GM18505 (cell line): ENCODE measurements around the gene COLEC12.

Experiments used
- ATAC-seq: cut with Tn5 transposase; IDR thresholded peaks from one replicate; pipeline ENCODE4 v1.9.1; 2021; ENCODE audit not compliant: unreplicated experiment
- POLR2A ChIP-seq: IDR thresholded peaks from 4 replicates; pipeline ENCODE4 v1.6.1; 2011; ENCODE audit warnings: borderline replicate concordance; ENCODE audit not compliant: insufficient read depth, insufficient read length; ENCODE audit errors: extremely low read depth

Gene COLEC12

DNA sequence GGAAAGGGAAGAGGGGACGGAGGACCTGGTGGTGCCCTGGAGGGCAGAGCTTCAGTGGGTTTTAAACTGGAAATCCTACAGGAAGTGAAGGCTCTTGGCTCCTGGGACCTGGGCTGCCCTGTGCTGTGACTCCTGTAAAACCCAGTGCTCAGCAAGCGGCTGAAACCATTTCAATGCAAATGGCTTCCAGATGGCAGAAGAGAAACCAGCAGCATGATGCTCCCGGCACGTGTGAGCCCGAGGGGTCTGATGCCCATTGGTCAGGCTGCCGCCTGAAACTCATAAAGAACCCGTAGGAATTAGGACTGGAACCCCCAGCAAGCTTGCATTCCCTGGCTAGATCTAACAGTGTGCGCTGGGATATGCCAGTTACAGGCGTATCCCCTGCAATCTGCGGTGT, 123.4 kb downstream of the COLEC12 start:
- no peak for TF ChIP-seq POLR2A
- no peak for ATAC-seq

DNA sequence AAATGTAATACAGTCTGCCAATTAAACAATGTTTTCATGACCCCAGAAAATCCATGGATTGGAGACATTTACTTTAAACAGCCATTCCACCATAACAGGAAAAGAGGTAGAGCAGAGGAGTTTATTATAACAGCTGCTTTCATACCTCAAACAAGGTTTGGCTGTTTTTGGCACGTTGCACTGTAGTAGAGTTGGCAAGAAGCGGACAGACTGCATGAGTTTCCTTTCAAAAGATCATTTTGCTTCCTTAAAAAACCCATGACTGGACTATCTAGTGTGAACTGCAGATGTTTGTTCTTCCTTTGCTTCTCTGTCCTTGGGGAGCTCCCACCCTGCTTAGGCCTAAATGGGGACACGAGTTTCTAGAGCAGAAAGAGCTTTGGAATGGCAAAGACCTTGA, 124.2 kb downstream of the COLEC12 start:
- TF ChIP-seq POLR2A, result no peak
- ATAC-seq, result no peak

DNA sequence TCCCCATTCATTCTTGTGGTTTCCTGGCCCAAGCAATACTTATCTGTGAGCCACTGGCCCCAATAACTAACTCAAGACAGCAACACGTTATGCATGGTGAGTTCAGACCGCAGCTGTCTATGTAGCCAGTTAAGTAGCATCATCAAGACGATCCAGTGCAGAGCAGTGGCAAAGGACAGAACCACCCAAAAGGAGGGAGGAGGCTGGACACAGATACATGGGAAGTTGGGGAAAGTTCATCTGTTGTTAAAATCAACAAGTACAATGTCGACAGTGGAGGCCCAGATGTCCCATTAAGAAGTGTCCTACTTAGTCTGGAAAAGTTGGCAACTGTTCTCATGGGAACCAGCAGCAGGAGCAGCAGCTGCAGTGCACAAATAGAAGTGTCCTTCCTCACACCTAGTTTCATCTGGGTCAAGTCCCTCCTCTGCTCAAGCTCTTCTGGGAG, 125.8 kb downstream of the COLEC12 start:
- peak; percentile 92 for ATAC-seq
- no peak for TF ChIP-seq POLR2A

DNA sequence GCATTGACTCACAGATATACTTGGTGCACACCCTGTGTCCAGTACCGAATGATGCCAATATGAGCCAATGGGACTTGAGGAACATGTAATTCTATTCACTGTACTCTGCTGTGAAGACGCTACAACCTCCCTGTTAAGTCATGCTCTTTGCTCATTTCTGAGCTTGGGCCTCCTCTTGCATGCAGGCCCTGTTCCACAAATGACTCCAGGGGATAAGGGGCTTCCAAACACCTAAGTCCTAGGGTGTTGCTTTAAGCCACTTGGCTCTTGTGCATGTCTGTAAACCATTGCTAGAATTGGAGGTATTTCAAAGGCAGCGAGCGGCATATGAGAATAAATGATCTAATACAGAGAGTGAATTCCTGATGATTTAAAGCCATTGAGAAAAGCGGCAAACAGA, 126.7 kb downstream of the COLEC12 start:
- no peak for TF ChIP-seq POLR2A
- no peak for ATAC-seq

DNA sequence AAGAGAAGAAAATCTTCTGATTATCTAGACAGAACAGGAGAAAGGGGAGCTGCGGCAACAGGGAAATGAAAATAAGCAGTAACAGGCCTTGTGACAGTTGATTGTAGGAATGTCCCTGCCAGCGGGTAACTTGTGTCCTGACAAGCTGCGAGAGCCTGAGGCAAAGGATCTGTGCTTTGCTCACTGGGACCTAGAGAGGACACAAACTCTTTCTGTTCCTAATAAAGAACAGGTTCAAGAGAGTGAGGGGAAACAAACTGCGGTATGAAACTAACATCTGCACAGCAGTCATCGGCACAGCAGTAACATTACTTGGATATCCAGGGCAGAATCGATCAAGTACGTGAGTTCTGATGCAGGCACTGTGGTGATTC, 128.9 kb downstream of the COLEC12 start:
- no peak for ATAC-seq
- TF ChIP-seq POLR2A, result no peak

DNA sequence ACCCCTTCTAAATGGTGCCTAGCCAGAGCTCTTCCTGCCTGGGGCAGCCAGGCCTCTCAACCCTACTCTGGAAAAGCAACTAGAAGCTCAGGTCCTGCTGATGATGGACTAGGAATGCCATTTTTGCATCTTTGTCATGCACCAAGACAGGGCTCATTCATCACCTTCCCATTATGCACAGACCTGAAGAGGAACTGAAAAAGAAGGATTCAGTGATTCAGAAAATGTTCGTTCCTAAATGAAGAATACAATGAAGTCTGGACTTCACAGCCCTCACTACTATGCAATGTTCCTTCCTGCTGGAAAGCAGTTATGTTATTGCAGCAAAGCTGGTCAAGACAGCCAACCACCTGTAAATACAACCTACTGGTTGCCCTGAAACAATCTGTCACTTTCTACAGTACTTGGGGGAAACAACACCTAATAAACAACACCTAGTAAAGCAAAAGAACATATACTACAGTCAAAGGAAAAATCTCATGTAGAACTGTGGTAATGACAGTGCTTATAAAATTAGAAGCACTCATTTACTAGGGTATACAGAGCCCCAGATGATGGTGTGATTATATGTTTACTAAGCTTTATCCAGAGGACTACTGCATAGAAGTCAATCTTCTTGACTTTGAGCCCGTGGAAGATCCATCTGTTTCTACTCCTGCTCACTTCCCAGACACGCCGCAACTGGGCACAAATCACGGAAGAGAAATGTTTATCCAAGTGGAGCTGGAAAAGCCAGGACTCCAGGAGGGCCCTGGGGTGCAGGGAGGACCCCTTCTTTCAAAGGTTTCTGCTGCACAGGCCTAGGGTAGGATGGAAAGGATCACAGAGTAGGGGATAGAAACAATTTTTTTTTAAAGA, 129.5 kb downstream of the COLEC12 start:
- ATAC-seq, result no peak

DNA sequence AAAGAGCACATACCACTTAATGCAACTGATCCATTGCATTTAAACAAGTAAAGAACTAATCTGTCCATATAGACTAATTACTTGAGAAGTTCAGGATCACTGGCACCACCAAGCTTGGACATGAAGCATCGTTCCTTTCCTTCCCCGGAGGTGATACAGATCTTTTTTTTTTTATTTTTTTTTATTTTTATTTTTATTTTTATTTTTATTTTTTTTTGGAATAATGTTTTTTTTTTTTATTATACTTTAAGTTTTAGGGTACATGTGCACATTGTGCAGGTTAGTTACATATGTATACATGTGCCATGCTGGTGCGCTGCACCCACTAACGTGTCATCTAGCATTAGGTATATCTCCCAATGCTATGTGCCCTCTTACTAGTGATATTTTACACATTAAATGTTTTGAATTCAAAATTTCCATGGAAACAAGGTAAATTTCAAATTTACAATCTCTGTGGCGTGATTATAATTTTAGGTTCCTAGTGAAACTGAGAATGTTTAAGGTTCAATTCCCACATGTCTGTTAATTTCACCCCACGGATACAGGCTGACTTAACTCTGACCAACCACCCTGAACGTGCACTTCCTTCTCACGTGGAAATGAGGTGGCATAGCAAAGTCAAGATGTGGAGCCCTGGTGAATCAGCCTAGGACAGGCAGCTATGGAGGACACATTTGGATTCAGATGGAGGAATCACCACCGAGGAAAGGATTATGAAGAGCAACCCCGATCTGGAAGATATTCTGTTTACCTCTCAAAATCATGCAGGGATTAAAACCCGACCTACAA, 131.1 kb downstream of the COLEC12 start:
- no peak for ATAC-seq
- TF ChIP-seq POLR2A, result no peak

More for the DNA sequence above, 129.5 kb downstream of the COLEC12 start:
- TF ChIP-seq POLR2A, result no peak

DNA sequence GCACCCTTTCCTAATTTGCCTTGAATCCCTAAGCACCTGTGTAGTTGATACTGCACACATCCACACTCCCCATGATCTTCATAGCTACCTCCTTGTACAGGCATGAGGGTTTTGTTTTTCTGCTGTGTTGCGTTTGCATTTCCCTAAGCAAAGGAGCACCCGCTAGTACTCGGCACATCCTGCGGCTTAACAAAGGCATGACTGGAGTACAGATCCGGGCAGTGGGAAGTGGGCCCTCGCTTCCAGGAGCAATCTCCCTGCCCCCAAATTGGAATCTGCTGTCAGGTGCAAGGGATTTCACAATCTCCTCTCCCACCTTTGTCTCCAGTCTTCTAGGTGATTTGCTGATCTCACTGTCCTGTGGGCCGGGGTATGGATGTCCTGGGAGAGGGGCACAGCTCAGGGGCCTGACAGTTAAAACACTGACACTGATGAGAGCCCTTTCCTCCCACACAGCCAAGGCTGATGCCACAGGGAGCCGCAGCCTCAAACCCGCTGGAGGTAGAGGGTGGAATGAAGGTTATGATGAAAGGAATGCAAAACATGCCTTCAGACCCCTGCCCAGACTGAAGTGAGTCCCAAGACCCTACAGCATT, 133.9 kb downstream of the COLEC12 start:
- no peak for TF ChIP-seq POLR2A
- no peak for ATAC-seq

DNA sequence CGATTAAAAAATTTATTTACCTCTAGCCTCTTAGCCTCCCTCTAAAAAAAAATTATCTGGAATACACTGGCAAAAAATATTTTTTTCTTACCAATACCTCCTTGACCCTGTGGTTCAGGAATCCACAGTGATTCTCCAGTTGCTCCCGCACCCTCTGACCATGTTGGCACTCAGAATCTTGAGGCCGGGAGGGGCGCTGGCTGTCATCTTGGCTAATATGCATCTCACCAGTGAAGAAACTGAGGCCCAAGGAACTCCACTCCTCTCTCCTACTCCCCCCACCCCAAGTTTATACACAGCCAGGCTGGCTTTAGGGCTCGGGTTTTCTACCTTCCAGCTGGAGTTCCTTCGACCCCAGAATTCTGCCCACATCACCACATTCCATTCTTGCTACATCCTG, 134.8 kb downstream of the COLEC12 start:
- ATAC-seq, result no peak
- TF ChIP-seq POLR2A, result no peak

DNA sequence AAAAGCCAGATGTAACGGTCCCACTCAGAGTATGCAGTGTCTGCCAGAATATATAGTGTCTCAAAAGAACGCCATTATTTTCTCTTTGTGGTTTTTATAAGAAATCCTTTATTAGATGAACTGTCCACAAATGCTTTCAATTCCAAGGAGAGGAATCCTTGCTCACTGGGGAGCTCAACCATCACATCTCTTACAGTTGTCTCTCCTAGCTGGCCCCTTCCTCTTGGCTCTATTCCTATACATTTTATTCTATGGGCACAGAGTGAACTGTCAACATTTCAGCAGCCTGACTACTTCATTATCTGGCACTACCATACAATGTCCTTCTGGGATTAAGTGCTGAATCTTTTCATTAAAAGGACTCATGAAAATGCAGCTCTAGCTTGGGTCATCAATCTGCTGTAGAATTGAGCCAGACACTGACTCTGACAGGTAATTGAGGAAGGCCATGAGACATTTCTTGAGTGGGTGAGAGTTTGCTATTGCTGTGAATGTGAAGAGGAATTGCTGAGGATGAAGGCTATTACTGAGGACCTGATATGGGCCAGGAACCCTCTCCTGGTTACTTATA, 136.2 kb downstream of the COLEC12 start:
- TF ChIP-seq POLR2A, result no peak
- ATAC-seq, result no peak

DNA sequence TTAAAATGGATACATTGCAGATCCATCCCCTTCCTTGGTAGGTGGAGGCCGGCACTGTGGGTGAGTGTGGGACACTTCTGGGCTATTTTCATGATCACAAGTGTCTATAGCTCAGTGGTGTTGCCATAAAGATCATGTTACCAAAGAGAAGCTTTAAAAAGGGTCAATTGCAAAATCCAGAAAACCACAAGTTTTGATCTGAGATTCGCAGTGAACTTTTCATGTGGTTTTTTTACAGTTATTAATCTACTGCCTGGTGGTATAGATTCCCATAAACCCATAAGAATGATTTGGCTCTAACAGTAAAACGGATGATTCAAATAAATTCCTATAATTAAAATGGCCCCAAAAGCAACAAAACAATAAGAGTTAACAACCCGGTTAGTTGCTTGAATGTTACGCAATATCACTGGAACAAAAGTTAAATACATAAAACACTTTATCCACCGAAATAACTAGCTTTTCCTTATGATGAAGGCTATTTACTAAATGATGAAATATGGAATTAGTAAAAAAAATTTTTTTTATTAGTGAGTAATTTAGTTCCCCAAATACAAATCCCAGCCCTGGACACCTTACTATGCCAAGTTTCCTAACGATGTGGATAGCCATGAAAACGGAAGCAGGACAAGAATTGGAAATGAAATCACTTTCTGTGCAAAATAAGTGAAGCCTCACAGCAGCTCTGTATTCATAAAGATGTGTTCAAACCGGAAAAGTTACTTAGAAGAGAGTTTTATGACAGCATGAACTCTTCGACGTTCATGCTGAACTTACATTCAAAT, 137.0 kb downstream of the COLEC12 start:
- TF ChIP-seq POLR2A, result no peak
- no peak for ATAC-seq
